Nephron progenitor cell (in vitro differentiated cells): ENCODE data around the gene ZIM2.

ENCODE experiments used
- DNase-seq: peaks from one replicate; pipeline ENCODE4 v3.0.0; 2021
- H3K27ac Mint-ChIP-seq: 2 replicates; pipeline ENCODE4 v1.8.0; 2021; ENCODE audit warnings: mild to moderate bottlenecking, moderate library complexity, mixed read lengths
- H3K27me3 Mint-ChIP-seq: 2 replicates; pipeline ENCODE4 v1.8.0; 2021; ENCODE audit warnings: mild to moderate bottlenecking, low read depth, mixed read lengths; ENCODE audit not compliant: poor library complexity
- H3K36me3 Mint-ChIP-seq: 2 replicates; pipeline ENCODE4 v1.8.0; 2021; ENCODE audit warnings: low read depth, mixed read lengths
- H3K4me1 Mint-ChIP-seq: 2 replicates; pipeline ENCODE4 v1.8.0; 2021; ENCODE audit warnings: mixed read lengths
- H3K4me3 Mint-ChIP-seq: 2 replicates; pipeline ENCODE4 v1.8.0; 2021; ENCODE audit warnings: mild to moderate bottlenecking, moderate library complexity, mixed read lengths
- H3K9me3 Mint-ChIP-seq: 2 replicates; pipeline ENCODE4 v1.8.0; 2021; ENCODE audit warnings: mild to moderate bottlenecking, moderate library complexity, mixed read lengths
- CTCF ChIP-seq: fragments of 200-600 bp; sonication (generic); IDR thresholded peaks from 2 replicates; pipeline ENCODE4 v1.5.0; 2021; ENCODE audit warnings: antibody characterized with exemption

ZIM2 gene

GRCh38 chr19:56837492-56838023 lies 3.0 kb downstream of the ZIM2 start:
- H3K4me1 Mint-ChIP-seq, result no peaks in the 10 kb centered on the region
- H3K4me3 Mint-ChIP-seq, result no peak overlapping the region
- TF ChIP-seq CTCF, result no peak
- H3K9me3 Mint-ChIP-seq, result peaks cover 87% of the 10 kb centered on the region
- H3K27me3 Mint-ChIP-seq, result no peaks in the 10 kb centered on the region
- no peak for DNase-seq
- H3K36me3 Mint-ChIP-seq, result peaks cover 5% of the 10 kb centered on the region
- no peak overlapping the region for H3K27ac Mint-ChIP-seq

GRCh38 chr19:56837004-56837403 lies 3.5 kb downstream of the ZIM2 start:
- no peak overlapping the region for H3K4me3 Mint-ChIP-seq
- H3K4me1 Mint-ChIP-seq, result no peaks in the 10 kb centered on the region
- no peaks in the 10 kb centered on the region for H3K27me3 Mint-ChIP-seq
- DNase-seq, result no peak
- H3K36me3 Mint-ChIP-seq, result peaks cover 5% of the 10 kb centered on the region
- TF ChIP-seq CTCF, result no peak
- peaks cover 93% of the 10 kb centered on the region for H3K9me3 Mint-ChIP-seq
- H3K27ac Mint-ChIP-seq, result no peak overlapping the region

- DNase-seq, result no peak
- H3K4me1 Mint-ChIP-seq, result no peaks in the 10 kb centered on the region
- peaks cover 3% of the 10 kb centered on the region for H3K36me3 Mint-ChIP-seq
- no peak for TF ChIP-seq CTCF
- peaks cover 88% of the 10 kb centered on the region for H3K9me3 Mint-ChIP-seq
- no peaks in the 10 kb centered on the region for H3K27me3 Mint-ChIP-seq
- H3K4me3 Mint-ChIP-seq, result no peak overlapping the region
- H3K27ac Mint-ChIP-seq, result no peak overlapping the region
These were observed 4.5 kb downstream of the ZIM2 start for GRCh38 chr19:56836059-56836458.

GRCh38 chr19:56835401-56835800 lies 5.1 kb downstream of the ZIM2 start:
- TF ChIP-seq CTCF, result no peak
- H3K4me3 Mint-ChIP-seq, result no peak overlapping the region
- H3K27me3 Mint-ChIP-seq, result no peaks in the 10 kb centered on the region
- peaks cover 89% of the 10 kb centered on the region for H3K9me3 Mint-ChIP-seq
- H3K27ac Mint-ChIP-seq, result no peak overlapping the region
- H3K4me1 Mint-ChIP-seq, result no peaks in the 10 kb centered on the region
- no peak for DNase-seq
- no peaks in the 10 kb centered on the region for H3K36me3 Mint-ChIP-seq

GRCh38 chr19:56834564-56835375 lies 5.8 kb downstream of the ZIM2 start:
- no peak for DNase-seq
- peaks cover 95% of the 10 kb centered on the region for H3K9me3 Mint-ChIP-seq
- TF ChIP-seq CTCF, result no peak
- H3K27me3 Mint-ChIP-seq, result no peaks in the 10 kb centered on the region
- no peak overlapping the region for H3K27ac Mint-ChIP-seq
- H3K4me3 Mint-ChIP-seq, result no peak overlapping the region
- no peaks in the 10 kb centered on the region for H3K4me1 Mint-ChIP-seq
- no peaks in the 10 kb centered on the region for H3K36me3 Mint-ChIP-seq

- Mint-ChIP-seq H3K36me3 (no peaks in the 10 kb centered on the region), H3K4me3 (no peak overlapping the region), H3K4me1 (no peaks in the 10 kb centered on the region), H3K27ac (no peak overlapping the region), H3K27me3 (no peaks in the 10 kb centered on the region), H3K9me3 (peaks cover 95% of the 10 kb centered on the region)
- DNase-seq, result no peak
- no peak for TF ChIP-seq CTCF
These were observed 8.1 kb downstream of the ZIM2 start for GRCh38 chr19:56832352-56832928.
